ENCODE data around the gene WWOX.

- TF ChIP-seq CTCF (conservative IDR thresholded peaks at IDR 0.05; ENCODE audit: low read depth, low read length) = no peak
- no peak for TF ChIP-seq EZH2 (IDR thresholded peaks at IDR 0.05; ENCODE audit: borderline replicate concordance, low read depth, low read length, poor library complexity, severe bottlenecking)
These were observed 1107.4 kb downstream of the WWOX start for GRCh38 chr16:79206889-79207288.

All from A673 (cell line).